Right forelimb (tissue), 1 donor: ENCODE data around the gene THSD4.
"Not testable (repeated sequence)": the region's sequence is repeated elsewhere in the genome, so short reads cannot be mapped to it uniquely, and the experiment has no call there.

Source experiments
- DNase-seq: peaks from one replicate; pipeline ENCODE4 v3.0.0-alpha.2; 2018

The THSD4 gene

GRCh38 chr15:71396536-71397125 is 281.4 kb downstream of the THSD4 start:
- DNase-seq, result no peak

- no peak for DNase-seq
Observed at GRCh38 chr15:71397377-71397776, 282.1 kb downstream of the THSD4 start.

- no peak for DNase-seq
Observed at GRCh38 chr15:71400294-71400693, 285.0 kb downstream of the THSD4 start.

- not testable (repeated sequence) for DNase-seq
Observed at GRCh38 chr15:71401728-71402127, 286.5 kb downstream of the THSD4 start.

GRCh38 chr15:71409541-71409940 is 294.3 kb downstream of the THSD4 start:
- DNase-seq, result no peak

- no peak for DNase-seq
Observed at GRCh38 chr15:71410347-71410746, 295.1 kb downstream of the THSD4 start.

GRCh38 chr15:71411538-71412482 is 296.5 kb downstream of the THSD4 start:
- no peak for DNase-seq

- DNase-seq, result no peak
Observed at GRCh38 chr15:71413419-71413818, 298.1 kb downstream of the THSD4 start.

- no peak for DNase-seq
Observed at GRCh38 chr15:71414853-71415252, 299.6 kb downstream of the THSD4 start.

GRCh38 chr15:71422530-71423259 is 307.4 kb downstream of the THSD4 start:
- no peak for DNase-seq

- DNase-seq, result no peak
Observed at GRCh38 chr15:71424765-71425164, 309.5 kb downstream of the THSD4 start.

- DNase-seq, result no peak
Observed at GRCh38 chr15:71425388-71425787, 310.1 kb downstream of the THSD4 start.

- no peak for DNase-seq
Observed at GRCh38 chr15:71426792-71427191, 311.5 kb downstream of the THSD4 start.

GRCh38 chr15:71430782-71431181 is 315.5 kb downstream of the THSD4 start:
- DNase-seq, result no peak

- DNase-seq, result no peak
Observed at GRCh38 chr15:71431343-71432336, 316.4 kb downstream of the THSD4 start.

- no peak for DNase-seq
Observed at GRCh38 chr15:71433402-71433801, 318.1 kb downstream of the THSD4 start.

GRCh38 chr15:71434774-71435173 is 319.5 kb downstream of the THSD4 start:
- DNase-seq, result no peak

GRCh38 chr15:71435552-71435951 is 320.3 kb downstream of the THSD4 start:
- DNase-seq, result no peak

GRCh38 chr15:71436854-71437253 is 321.6 kb downstream of the THSD4 start:
- no peak for DNase-seq

- no peak for DNase-seq
Observed at GRCh38 chr15:71437404-71437803, 322.1 kb downstream of the THSD4 start.

- DNase-seq, result no peak
Observed at GRCh38 chr15:71437919-71438318, 322.6 kb downstream of the THSD4 start.

- not testable (repeated sequence) for DNase-seq
Observed at GRCh38 chr15:71439478-71439877, 324.2 kb downstream of the THSD4 start.
